Activated T-helper 2 cell treated with anti-CD3 and anti-CD28 coated beads, Interferon-gamma antibody, Interleukin-2, Interleukin-4, amounts not matched to agents 10 μg/mL and 5 μg/mL and 100 μg/mL, durations not matched to agents 14 hours and 24 hours and 36 hours (primary cell): Measurements from ENCODE around the gene NTHL1. TPM values are rescaled to one million over a fixed set of nuclear protein-coding genes. Genes with fewer than 3 reads are reported as not detected.

ENCODE experiments used
- DNase-seq: peaks from one replicate; pipeline ENCODE4 v3.0.0; 2021; ENCODE audit warnings: low spot score
- H3K27ac Mint-ChIP-seq: one replicate; pipeline ENCODE4 v1.8.0; 2021; ENCODE audit warnings: mixed read lengths
- H3K27me3 Mint-ChIP-seq: one replicate; pipeline ENCODE4 v1.8.0; 2021; ENCODE audit warnings: low read depth, mixed read lengths
- H3K36me3 Mint-ChIP-seq: one replicate; pipeline ENCODE4 v1.8.0; 2021; ENCODE audit warnings: low read depth, mixed read lengths
- H3K4me1 Mint-ChIP-seq: one replicate; pipeline ENCODE4 v1.8.0; 2021; ENCODE audit warnings: low read depth, mixed read lengths
- H3K4me3 Mint-ChIP-seq: one replicate; pipeline ENCODE4 v1.8.0; 2021; ENCODE audit warnings: low read depth, mild to moderate bottlenecking, moderate library complexity, mixed read lengths
- H3K9me3 Mint-ChIP-seq: one replicate; pipeline ENCODE4 v1.8.0; 2021; ENCODE audit warnings: mixed read lengths
- intact Hi-C: fragments of 100-400 bp; cut with micrococcal nuclease; formaldehyde crosslinking; loops from one replicate; pipeline ENCODE4 v1.15.1; 2023
- total RNA-seq: library from RNA; stranded (reverse); gene quantifications from 2 replicates; pipeline ENCODE4 v1.2.3, GENCODE V29; 2022

NTHL1 gene
- total RNA-seq, 1 donor from 2014 or later = 43.5 TPM

- Mint-ChIP-seq H3K9me3 (no peaks in the 10 kb centered on the region), H3K27ac (no peak overlapping the region), H3K36me3 (peaks cover 23% of the 10 kb centered on the region), H3K27me3 (no peaks in the 10 kb centered on the region), H3K4me1 (no peaks in the 10 kb centered on the region), H3K4me3 (no peak overlapping the region)
- intact Hi-C loops = no loop called here
- DNase-seq = no peak
Observed at GRCh38 chr16:2070576-2071453, 23.2 kb upstream of the NTHL1 start.

GRCh38 chr16:2066139-2066538 lies 18.5 kb upstream of the NTHL1 start:
- intact Hi-C loops = no loop called here
- H3K4me1 Mint-ChIP-seq = no peaks in the 10 kb centered on the region
- no peak for DNase-seq
- H3K36me3 Mint-ChIP-seq = peaks cover 16% of the 10 kb centered on the region
- H3K4me3 Mint-ChIP-seq = no peak overlapping the region
- H3K9me3 Mint-ChIP-seq = no peaks in the 10 kb centered on the region
- H3K27ac Mint-ChIP-seq = no peak overlapping the region
- H3K27me3 Mint-ChIP-seq = no peaks in the 10 kb centered on the region

- intact Hi-C loops = no loop called here
- no peak for DNase-seq
- no peak overlapping the region for H3K4me3 Mint-ChIP-seq
- H3K27ac Mint-ChIP-seq = no peak overlapping the region
- no peaks in the 10 kb centered on the region for H3K9me3 Mint-ChIP-seq
- H3K4me1 Mint-ChIP-seq = no peaks in the 10 kb centered on the region
- H3K36me3 Mint-ChIP-seq = peaks cover 11% of the 10 kb centered on the region
- H3K27me3 Mint-ChIP-seq = no peaks in the 10 kb centered on the region
Observed at GRCh38 chr16:2064368-2064945, 16.8 kb upstream of the NTHL1 start.

GRCh38 chr16:2063861-2064260 lies 16.2 kb upstream of the NTHL1 start:
- no peak overlapping the region for H3K27ac Mint-ChIP-seq
- no peaks in the 10 kb centered on the region for H3K27me3 Mint-ChIP-seq
- H3K4me3 Mint-ChIP-seq = no peak overlapping the region
- H3K4me1 Mint-ChIP-seq = no peaks in the 10 kb centered on the region
- H3K36me3 Mint-ChIP-seq = peaks cover 11% of the 10 kb centered on the region
- no peak for DNase-seq
- H3K9me3 Mint-ChIP-seq = no peaks in the 10 kb centered on the region
- intact Hi-C loops = no loop called here

- H3K4me1 Mint-ChIP-seq = no peaks in the 10 kb centered on the region
- no peak overlapping the region for H3K27ac Mint-ChIP-seq
- intact Hi-C loops = no loop called here
- H3K36me3 Mint-ChIP-seq = peaks cover 8% of the 10 kb centered on the region
- H3K4me3 Mint-ChIP-seq = no peak overlapping the region
- H3K9me3 Mint-ChIP-seq = no peaks in the 10 kb centered on the region
- DNase-seq = no peak
- H3K27me3 Mint-ChIP-seq = no peaks in the 10 kb centered on the region
Observed at GRCh38 chr16:2062801-2063200, 15.2 kb upstream of the NTHL1 start.

- H3K9me3 Mint-ChIP-seq = no peaks in the 10 kb centered on the region
- intact Hi-C loops = no loop called here
- H3K36me3 Mint-ChIP-seq = peaks cover 8% of the 10 kb centered on the region
- H3K4me1 Mint-ChIP-seq = no peaks in the 10 kb centered on the region
- H3K27ac Mint-ChIP-seq = no peak overlapping the region
- no peak for DNase-seq
- no peak overlapping the region for H3K4me3 Mint-ChIP-seq
- H3K27me3 Mint-ChIP-seq = no peaks in the 10 kb centered on the region
Observed at GRCh38 chr16:2061526-2061925, 13.9 kb upstream of the NTHL1 start.

- no peaks in the 10 kb centered on the region for H3K9me3 Mint-ChIP-seq
- no peaks in the 10 kb centered on the region for H3K27me3 Mint-ChIP-seq
- no peaks in the 10 kb centered on the region for H3K4me1 Mint-ChIP-seq
- no peak overlapping the region for H3K27ac Mint-ChIP-seq
- no peak for DNase-seq
- H3K4me3 Mint-ChIP-seq = no peak overlapping the region
- intact Hi-C loops = no loop called here
- H3K36me3 Mint-ChIP-seq = peaks cover 3% of the 10 kb centered on the region
Observed at GRCh38 chr16:2061023-2061422, 13.4 kb upstream of the NTHL1 start.

GRCh38 chr16:2060346-2060745 lies 12.7 kb upstream of the NTHL1 start:
- Mint-ChIP-seq H3K4me3 (no peak overlapping the region), H3K27ac (no peak overlapping the region), H3K36me3 (no peaks in the 10 kb centered on the region), H3K27me3 (no peaks in the 10 kb centered on the region), H3K9me3 (no peaks in the 10 kb centered on the region), H3K4me1 (no peaks in the 10 kb centered on the region)
- no peak for DNase-seq
- intact Hi-C loops = no loop called here

- Mint-ChIP-seq H3K27ac (no peak overlapping the region), H3K9me3 (no peaks in the 10 kb centered on the region), H3K36me3 (no peaks in the 10 kb centered on the region), H3K27me3 (no peaks in the 10 kb centered on the region), H3K4me1 (no peaks in the 10 kb centered on the region), H3K4me3 (no peak overlapping the region)
- intact Hi-C loops = no loop called here
- DNase-seq = no peak
Observed at GRCh38 chr16:2058872-2059271, 11.2 kb upstream of the NTHL1 start.

- H3K9me3 Mint-ChIP-seq = no peaks in the 10 kb centered on the region
- intact Hi-C loops = no loop called here
- no peaks in the 10 kb centered on the region for H3K36me3 Mint-ChIP-seq
- DNase-seq = no peak
- H3K27ac Mint-ChIP-seq = no peak overlapping the region
- no peak overlapping the region for H3K4me3 Mint-ChIP-seq
- H3K27me3 Mint-ChIP-seq = no peaks in the 10 kb centered on the region
- no peaks in the 10 kb centered on the region for H3K4me1 Mint-ChIP-seq
Observed at GRCh38 chr16:2058420-2058819, 10.8 kb upstream of the NTHL1 start.

GRCh38 chr16:2057438-2057837 lies 9.8 kb upstream of the NTHL1 start:
- Mint-ChIP-seq H3K27me3 (no peaks in the 10 kb centered on the region), H3K9me3 (no peaks in the 10 kb centered on the region), H3K36me3 (no peaks in the 10 kb centered on the region), H3K4me3 (no peak overlapping the region), H3K27ac (no peak overlapping the region), H3K4me1 (no peaks in the 10 kb centered on the region)
- DNase-seq = no peak
- intact Hi-C loops = no loop called here

- no peaks in the 10 kb centered on the region for H3K9me3 Mint-ChIP-seq
- no peak overlapping the region for H3K27ac Mint-ChIP-seq
- no peaks in the 10 kb centered on the region for H3K36me3 Mint-ChIP-seq
- DNase-seq = no peak
- H3K4me3 Mint-ChIP-seq = no peak overlapping the region
- H3K4me1 Mint-ChIP-seq = no peaks in the 10 kb centered on the region
- no peaks in the 10 kb centered on the region for H3K27me3 Mint-ChIP-seq
- intact Hi-C loops = no loop called here
Observed at GRCh38 chr16:2056681-2057407, 9.2 kb upstream of the NTHL1 start.

- Mint-ChIP-seq H3K27me3 (no peaks in the 10 kb centered on the region), H3K9me3 (no peaks in the 10 kb centered on the region), H3K4me1 (no peaks in the 10 kb centered on the region), H3K36me3 (peaks cover 3% of the 10 kb centered on the region), H3K27ac (no peak overlapping the region), H3K4me3 (no peak overlapping the region)
- intact Hi-C loops = no loop called here
- no peak for DNase-seq
Observed at GRCh38 chr16:2056077-2056476, 8.4 kb upstream of the NTHL1 start.
